Right kidney (tissue), 1 donor: Measurements from ENCODE around the gene ATAD1.
"Not testable (repeated sequence)": the region's sequence is repeated elsewhere in the genome, so short reads cannot be mapped to it uniquely, and the experiment has no call there.

Source experiments
- DNase-seq: peaks from one replicate; pipeline ENCODE4 v3.0.0-alpha.2; 2016

Gene ATAD1

DNA sequence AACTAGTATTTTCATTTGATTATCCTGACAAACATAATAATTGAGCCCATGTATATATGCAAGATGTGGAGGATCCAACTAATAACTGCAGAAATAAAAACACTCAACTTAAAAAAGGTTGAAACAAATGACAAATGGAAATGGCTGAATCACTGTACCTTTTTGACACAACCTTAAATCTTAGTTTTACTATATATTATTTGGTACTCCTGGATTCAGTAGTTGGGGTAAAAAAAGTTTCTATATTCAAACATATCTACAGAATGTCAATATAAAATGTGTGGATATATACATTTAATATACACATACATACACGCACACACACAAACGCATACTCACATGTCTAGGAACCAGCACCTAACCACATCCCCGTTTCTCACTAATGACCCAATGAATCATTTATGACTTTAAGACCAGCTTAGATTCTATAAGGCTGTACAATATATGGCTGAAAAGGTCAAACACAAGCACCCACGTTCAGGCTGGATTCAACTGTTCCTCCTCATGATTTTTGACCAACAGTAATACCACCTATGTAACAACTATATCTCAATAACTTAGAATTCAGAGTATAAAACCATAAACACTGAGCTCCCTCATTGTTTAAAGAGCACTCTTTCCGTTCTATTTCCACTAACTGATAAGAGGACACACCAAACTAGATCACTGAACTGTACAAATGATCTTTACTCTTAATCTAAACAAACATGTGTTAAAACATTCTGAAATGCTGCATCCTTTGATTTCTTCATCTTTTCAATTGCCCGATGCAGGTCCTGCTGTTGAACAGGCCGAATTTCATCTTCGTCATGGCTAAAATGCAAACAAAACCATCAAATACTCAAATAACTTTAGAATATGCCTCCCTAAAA is 63.8 kb downstream of the ATAD1 start:
- no peak for DNase-seq

- no peak for DNase-seq
Measured at GRCh38 chr10:87752566-87752965, 65.5 kb downstream of the ATAD1 start.

DNA sequence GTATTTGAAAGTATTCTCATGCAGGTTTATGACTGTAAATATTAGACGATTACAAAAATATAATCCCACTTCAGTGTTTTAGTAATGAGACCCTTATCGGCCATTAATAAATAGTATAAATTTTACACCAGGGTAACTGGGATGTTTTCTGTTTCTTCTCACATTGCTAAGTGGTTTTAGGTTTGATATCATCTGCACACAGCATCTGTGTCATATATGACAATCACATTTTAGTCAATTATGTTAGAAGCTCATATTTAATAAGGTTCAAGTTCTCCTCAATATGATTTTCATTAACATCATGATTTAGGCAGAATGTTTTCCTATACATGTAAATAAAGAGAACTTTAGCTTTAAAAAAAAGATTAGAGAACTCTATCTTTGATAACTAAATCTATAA is 66.8 kb downstream of the ATAD1 start:
- no peak for DNase-seq

DNA sequence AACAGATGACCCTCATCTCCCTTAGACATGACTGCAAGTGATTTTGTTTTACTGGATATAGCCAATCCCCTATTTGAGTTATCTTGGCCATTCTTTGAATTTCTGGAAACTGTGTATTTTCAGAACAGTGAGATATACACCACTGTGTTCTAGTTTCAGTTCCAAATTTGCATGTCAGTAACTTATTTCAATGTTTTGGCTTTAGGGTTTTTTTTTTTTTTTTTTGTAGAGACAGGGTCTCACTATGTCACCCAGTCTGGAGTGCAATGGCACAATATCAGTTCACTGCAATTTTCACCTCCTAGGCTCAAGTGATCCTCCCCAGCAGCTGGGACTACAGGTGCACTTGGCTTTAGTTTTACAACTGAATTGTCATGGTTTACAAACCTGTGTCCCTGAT is 67.2 kb downstream of the ATAD1 start:
- no peak for DNase-seq

- DNase-seq = peak; percentile 13
Measured at GRCh38 chr10:87750001-87750671, 67.9 kb downstream of the ATAD1 start.

DNA sequence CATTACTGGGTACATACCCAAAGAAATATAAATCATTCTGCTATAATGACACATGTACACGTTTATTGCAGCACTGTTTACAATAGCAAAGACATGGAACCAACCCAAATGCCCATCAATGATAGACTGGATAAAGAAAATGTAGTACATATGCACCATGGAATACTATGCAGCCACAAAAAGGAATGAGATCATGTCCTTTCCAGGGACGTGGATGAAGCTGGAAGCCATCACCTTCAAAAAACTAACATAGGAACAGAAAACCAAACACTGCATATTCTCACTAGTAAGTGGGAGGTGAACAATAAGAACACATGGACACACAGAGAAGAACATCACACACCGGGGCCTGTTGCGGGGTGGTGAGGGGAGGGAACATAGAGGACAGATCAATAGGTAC is 69.8 kb downstream of the ATAD1 start:
- not testable (repeated sequence) for DNase-seq

DNA sequence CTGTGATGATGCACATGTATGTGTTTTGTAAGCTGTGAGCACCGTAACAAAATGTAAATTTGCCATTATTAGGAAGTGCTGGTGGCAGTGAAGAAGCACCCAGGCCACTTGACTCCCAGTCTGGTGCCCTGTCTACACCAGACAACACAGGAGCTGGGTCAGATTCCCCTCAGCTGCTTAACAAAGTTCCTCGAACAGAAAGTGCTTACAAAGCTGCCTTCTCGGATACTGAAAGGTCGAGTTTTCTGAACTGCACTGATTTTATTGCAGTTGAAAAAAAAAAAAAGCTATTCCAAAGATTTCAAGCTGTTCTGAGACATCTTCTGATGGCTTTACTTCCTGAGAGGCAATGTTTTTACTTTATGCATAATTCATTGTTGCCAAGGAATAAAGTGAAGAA is 71.1 kb downstream of the ATAD1 start:
- DNase-seq = no peak

- no peak for DNase-seq
Measured at GRCh38 chr10:87744606-87745005, 73.4 kb downstream of the ATAD1 start.

- DNase-seq = not testable (repeated sequence)
Measured at GRCh38 chr10:87742992-87743610, 74.9 kb downstream of the ATAD1 start.

DNA sequence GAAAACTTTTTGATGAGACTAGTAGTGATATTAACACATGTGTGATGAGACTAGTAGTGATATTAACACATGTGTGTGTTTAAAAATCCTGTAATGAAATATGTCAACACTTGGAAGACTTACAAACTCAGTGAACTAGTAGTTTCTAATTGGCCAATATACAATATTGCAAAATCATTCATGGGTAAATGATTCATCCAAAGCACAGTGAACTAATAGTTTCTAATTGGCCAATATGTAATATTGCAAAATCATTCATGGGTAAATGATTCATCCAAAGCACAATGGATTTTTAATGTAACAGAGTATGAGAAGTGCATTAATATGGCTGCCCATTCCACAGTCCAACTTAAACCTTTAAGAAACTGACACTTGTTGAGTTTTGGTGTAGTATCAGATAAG is 77.8 kb downstream of the ATAD1 start:
- no peak for DNase-seq

GRCh38 chr10:87739703-87740102 is 78.3 kb downstream of the ATAD1 start:
- no peak for DNase-seq

DNA sequence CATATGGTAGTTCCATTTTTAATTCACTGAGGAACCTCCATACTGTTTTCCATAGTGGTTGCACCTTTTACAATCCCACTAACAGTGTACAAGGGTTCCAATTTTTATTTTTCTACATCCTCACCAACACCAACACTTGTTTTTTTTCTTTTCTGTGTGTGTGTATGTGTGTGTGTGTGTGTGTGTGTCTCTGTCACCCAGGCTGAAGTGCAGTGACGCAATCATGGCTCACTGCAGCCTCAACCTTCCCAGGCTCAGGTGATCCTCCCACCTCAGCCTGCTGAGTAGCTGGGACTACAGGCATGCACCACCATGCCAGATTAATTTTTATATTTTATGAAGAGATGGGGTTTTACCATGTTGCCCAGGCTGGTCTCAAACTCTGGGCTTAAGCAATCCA is 79.8 kb downstream of the ATAD1 start:
- not testable (repeated sequence) for DNase-seq

DNA sequence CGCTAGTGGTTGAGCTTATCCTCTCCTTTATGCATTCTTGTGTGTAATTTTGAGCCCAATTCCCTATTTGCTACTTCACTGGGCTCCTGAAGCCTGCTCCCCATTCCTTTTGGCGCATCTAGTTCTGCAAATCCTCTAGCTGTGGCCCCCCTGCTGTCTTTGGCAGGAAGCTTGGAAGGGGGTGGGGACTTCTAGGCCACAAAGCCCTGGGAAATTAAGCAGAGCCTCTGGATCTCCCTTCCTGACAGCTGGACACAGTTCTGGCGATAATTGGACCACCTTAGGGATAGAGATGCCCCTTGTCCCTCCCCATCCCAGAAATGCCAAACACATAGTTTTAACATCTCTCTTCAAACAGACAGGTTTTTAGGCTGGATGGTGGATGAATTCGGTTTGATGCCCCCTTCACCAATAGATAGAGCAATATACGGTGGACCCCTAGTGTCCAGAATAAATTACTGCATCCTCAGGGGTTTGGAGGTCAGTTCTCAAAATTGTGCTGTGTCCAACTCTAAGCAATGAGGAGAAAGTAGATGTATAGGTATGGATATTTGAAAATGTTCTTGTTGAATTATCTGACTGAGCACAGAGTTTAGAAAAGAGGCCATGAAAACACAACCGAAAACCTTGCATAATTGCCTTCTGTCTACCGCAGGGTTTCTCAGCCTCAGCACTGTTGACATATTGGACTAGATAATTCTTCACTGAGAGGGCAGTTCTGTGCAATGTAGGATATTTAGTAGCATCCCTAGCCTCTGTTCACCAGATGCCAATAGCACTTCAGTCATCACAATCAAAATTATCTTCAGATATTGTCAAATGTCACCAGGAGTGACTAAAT is 82.8 kb downstream of the ATAD1 start:
- peak; percentile 54 for DNase-seq

DNA sequence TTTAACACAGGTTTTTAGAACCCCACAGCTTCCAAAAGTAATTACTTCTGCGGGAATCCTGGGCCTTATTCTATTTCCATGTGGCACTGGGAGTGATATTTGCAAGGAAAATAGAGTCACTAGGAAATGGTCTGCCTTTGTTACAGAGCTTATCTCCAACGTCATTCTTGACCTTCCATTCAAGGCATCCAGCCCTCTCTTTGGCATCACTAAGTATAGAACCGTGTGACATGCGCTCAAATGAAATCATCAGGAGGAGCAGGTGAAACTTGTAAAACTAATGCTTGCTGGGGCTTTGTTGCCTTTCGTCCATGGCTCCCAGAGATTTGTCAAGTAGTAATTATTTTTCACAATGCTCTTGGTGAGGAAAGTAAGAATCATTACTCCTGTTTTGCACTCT is 84.9 kb downstream of the ATAD1 start:
- no peak for DNase-seq

- DNase-seq = no peak
Measured at GRCh38 chr10:87729940-87730339, 88.1 kb downstream of the ATAD1 start.

GRCh38 chr10:87724789-87725188 is 93.2 kb downstream of the ATAD1 start:
- no peak for DNase-seq

DNA sequence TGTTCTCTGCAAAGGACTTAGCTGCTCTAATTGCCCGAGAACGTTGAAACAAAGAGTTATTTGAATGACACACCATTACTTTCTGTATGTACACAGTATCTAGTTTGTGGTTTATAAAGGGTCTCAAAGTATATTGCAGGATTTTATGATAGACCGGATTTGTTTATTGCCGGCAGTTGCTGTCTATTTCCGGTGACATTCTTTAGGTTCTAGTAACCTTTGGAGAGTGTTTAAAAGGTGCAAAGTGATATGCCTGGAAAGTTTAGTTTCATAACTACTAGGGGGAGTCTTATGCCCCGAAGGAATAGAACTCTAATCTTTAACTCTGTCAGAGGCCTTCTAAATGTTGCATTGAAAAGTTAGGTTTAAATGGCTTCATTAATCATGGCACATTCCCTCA is 94.5 kb downstream of the ATAD1 start:
- no peak for DNase-seq

DNA sequence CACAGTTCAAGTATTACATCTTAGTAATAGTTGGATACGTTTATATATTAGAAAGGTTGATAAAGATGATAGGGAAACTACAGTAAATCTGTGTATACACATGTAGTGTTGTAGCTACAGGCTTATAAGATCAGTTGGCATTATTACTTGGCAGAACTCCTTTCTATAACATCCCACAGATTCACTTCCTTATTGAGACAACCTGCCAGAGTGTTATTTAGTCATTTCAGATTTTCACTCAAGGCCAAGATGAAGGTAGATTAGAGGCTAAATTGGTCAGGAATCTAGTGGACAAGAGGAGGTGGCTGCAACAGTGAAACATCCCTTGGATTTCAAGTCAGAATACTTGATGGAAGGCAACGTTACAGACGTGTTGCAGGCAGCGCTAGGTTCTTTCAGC is 95.3 kb downstream of the ATAD1 start:
- DNase-seq = no peak

DNA sequence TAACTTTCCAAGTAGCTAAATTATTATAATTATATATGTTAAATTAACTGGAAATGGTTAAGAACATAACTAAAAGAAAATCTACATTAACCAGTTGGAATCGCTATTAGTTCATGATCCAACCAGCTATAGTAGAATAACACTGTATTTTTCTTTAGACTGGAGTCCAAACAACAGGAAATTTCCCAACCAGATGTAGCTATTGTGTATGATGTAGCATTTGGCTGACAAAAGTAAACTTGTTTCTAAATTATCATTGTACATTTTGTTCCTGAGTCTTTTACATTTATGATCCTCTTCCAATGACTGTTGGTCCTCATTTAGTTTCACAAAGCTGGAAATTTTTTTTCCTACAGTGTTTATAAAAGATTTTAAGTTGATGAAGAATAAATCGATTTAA is 96.2 kb downstream of the ATAD1 start:
- no peak for DNase-seq

GRCh38 chr10:87720665-87721064 is 97.4 kb downstream of the ATAD1 start:
- no peak for DNase-seq

- DNase-seq = no peak
Measured at GRCh38 chr10:87716348-87716670, 101.7 kb downstream of the ATAD1 start.

DNA sequence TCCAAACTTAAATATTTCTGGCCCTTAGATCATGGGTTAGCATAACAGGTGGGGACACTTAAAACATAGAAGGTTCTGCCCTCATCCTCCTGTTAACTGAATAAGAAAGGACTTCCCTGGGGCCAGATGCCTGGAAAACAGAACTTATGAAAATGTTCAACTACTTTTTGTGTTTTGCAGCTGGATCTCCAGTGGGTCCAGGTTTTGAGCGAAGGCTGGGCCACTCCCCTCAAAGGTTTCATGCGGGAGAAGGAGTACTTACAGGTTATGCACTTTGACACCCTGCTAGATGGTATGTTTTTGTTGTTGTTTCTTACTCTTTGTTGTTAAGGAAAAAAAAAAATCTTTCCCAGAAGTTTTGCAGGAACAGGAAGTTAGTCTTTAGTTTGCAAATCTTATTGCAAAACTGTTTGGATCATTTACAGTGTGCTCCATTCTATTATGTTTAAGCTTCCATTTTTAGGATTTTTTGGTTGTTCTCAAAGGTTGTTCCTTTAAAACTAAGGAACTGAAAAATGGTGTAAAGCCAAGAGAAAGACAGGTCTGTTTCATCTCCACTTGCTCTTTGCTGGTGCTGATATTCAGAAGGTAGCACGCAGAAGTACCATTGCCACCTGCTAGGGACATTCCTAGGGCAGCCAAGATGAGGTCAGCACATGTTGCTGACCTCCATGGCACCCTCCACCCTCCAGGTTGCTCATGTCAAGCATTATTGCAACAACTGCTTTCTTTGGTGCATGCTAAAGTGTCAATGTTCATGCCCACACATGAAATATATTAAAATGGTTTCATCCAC is 102.3 kb downstream of the ATAD1 start:
- DNase-seq = no peak
